NCI-H82 treated with DMSO at 0.1 percent for 48 hours (cell line): ENCODE results near the gene FCN1.
"Not testable (repeated sequence)": the region's sequence is repeated elsewhere in the genome, so short reads cannot be mapped to it uniquely, and the experiment has no call there.

Experiments
- DNase-seq: peaks from one replicate; lab custom pipeline; 2025; ENCODE audit not compliant: unreplicated experiment; lab: John Stamatoyannopoulos, UW

Gene FCN1

GRCh38 chr9:134857451-134857850 lies 60.3 kb downstream of the FCN1 start:
- DNase-seq, result not testable (repeated sequence)

- DNase-seq, result no peak
These were observed 61.8 kb downstream of the FCN1 start for GRCh38 chr9:134855900-134856377.
